SU-DHL-6 (cell line): Measurements from ENCODE around the gene PAX5.

Experiments used
- CTCF ChIP-seq: fragments of 200-600 bp; sonication (generic); IDR thresholded peaks from one replicate; pipeline ENCODE4 v1.5.1; 2017; ENCODE audit warnings: antibody characterized with exemption, mild to moderate bottlenecking, low read length, moderate library complexity; ENCODE audit not compliant: insufficient read depth, poor library complexity, severe bottlenecking
- EZH2phosphoT487 ChIP-seq: fragments of 200-600 bp; sonication (generic), shearing (Covaris generic); conservative IDR thresholded peaks from 2 replicates; pipeline ENCODE4 v1.6.1; 2018; ENCODE audit warnings: mild to moderate bottlenecking, antibody characterized with exemption, low read length, moderate library complexity, mixed read lengths

- TF ChIP-seq CTCF: no peak
- no peak for TF ChIP-seq EZH2phosphoT487
Observed at GRCh38 chr9:36823466-36823865, 210.6 kb downstream of the PAX5 start.
